ENCODE data around the gene LCE2A. TPM values are rescaled to one million over a fixed set of nuclear protein-coding genes. Genes with fewer than 3 reads are reported as not detected.

Gene LCE2A
- not detected in 2 replicates for total RNA-seq

GRCh38 chr1:152697701-152698600 is at the start of gene LCE2A:
Gene LCE2A (plus strand): TSS chr1:152698345. CDS start chr1:152698902, 557 bp downstream.

GRCh38 chr1:152663098-152663497 is 35.0 kb upstream of the LCE2A start, which contains the start of gene LCE2D:
Gene LCE2D (plus strand): TSS chr1:152663380. CDS start chr1:152664106, 726 bp downstream.

GRCh38 chr1:152674983-152675382 is 23.2 kb upstream of the LCE2A start, which contains the start of gene LCE2C:
Gene LCE2C (plus strand): TSS chr1:152675279. CDS start chr1:152676016, 737 bp downstream.

GRCh38 chr1:152685823-152686222 is 12.3 kb upstream of the LCE2A start, which contains the start of gene LCE2B:
Gene LCE2B (plus strand): TSS chr1:152686123. CDS start chr1:152686844, 721 bp downstream.

GRCh38 chr1:152707860-152708259 is 9.7 kb downstream of the LCE2A start, which contains the start of gene LCE4A:
Gene LCE4A (plus strand): TSS chr1:152708160. CDS start chr1:152709076, 916 bp downstream.

Other genes starting within 250 kb of the LCE2A start
- gene LCE5A, start 187.5 kb upstream of the LCE2A start, total RNA-seq: not detected in 2 replicates
- gene CRCT1, start 183.9 kb upstream of the LCE2A start, total RNA-seq: not detected in 2 replicates
- gene LCE3E, start 131.6 kb upstream of the LCE2A start, total RNA-seq: not detected in 2 replicates
- gene LCE3D, start 117.8 kb upstream of the LCE2A start, total RNA-seq: not detected in 2 replicates
- not detected in 2 replicates for gene LCE3C, start 98.1 kb upstream of the LCE2A start, total RNA-seq
- not detected in 2 replicates for gene LCE3B, start 84.5 kb upstream of the LCE2A start, total RNA-seq
- not detected in 2 replicates for gene LCE3A, start 75.2 kb upstream of the LCE2A start, total RNA-seq
- gene LCE2D, start 35.0 kb upstream of the LCE2A start, total RNA-seq: not detected in 2 replicates
- not detected in 2 replicates for gene LCE2C, start 23.1 kb upstream of the LCE2A start, total RNA-seq
- gene LCE2B, start 12.2 kb upstream of the LCE2A start, total RNA-seq: not detected in 2 replicates
- gene LCE4A, start 9.8 kb downstream of the LCE2A start, total RNA-seq: not detected in 2 replicates
- not detected in 2 replicates for gene KPRP, start 59.7 kb downstream of the LCE2A start, total RNA-seq
- gene LCE1F, start 76.8 kb downstream of the LCE2A start, total RNA-seq: not detected in 2 replicates
- gene LCE1E, start 87.9 kb downstream of the LCE2A start, total RNA-seq: not detected in 2 replicates
- not detected in 2 replicates for gene LCE1D, start 98.4 kb downstream of the LCE2A start, total RNA-seq
- gene LCE1C, start 108.3 kb downstream of the LCE2A start, total RNA-seq: not detected in 2 replicates
- not detected in 2 replicates for gene LCE1B, start 113.6 kb downstream of the LCE2A start, total RNA-seq
- gene LCE1A, start 129.1 kb downstream of the LCE2A start, total RNA-seq: not detected in 2 replicates
- not detected in 2 replicates for gene LCE6A, start 144.5 kb downstream of the LCE2A start, total RNA-seq
- gene LCE7A, start 161.7 kb downstream of the LCE2A start, total RNA-seq: not detected in 2 replicates
- gene SMCP, start 180.0 kb downstream of the LCE2A start, total RNA-seq: not detected in 2 replicates
- not detected in 2 replicates for gene IVL, start 210.2 kb downstream of the LCE2A start, total RNA-seq
- not detected in 2 replicates for gene SPRR5, start 248.9 kb downstream of the LCE2A start, total RNA-seq